Vagina (tissue), 2 donors: ENCODE data around the gene OSBPL8.

Source experiments
- POLR2A ChIP-seq, 2 donors: fragments of 450-650 bp; IDR thresholded peaks; one replicate each; pipeline ENCODE4 v1.6.1; 2017; ENCODE audit warnings: antibody characterized with exemption in 2 of 2, mild to moderate bottlenecking in 2 of 2, moderate library complexity in 2 of 2
- POLR2AphosphoS5 ChIP-seq, 2 donors: sonication (generic); formaldehyde crosslinking; IDR thresholded peaks; one replicate each; pipeline ENCODE4 v1.9.0; 2017; ENCODE audit warnings: antibody characterized with exemption in 2 of 2, mild to moderate bottlenecking in 2 of 2, low read depth in 1 of 2; ENCODE audit not compliant: insufficient read depth in 1 of 2
- TF ChIP-seq, protein P1 (sequence below), 3 experiments: fragments of 450-650 bp in 2 of 3; fragments of 200-600 bp in 1 of 3; sonication (generic) in 1 of 3; IDR thresholded peaks; one replicate each; pipeline ENCODE4 v1.5.1; 2017 to 2019; ENCODE audit warnings: antibody characterized with exemption in 3 of 3, mild to moderate bottlenecking in 2 of 3, moderate library complexity in 2 of 3

DNA sequence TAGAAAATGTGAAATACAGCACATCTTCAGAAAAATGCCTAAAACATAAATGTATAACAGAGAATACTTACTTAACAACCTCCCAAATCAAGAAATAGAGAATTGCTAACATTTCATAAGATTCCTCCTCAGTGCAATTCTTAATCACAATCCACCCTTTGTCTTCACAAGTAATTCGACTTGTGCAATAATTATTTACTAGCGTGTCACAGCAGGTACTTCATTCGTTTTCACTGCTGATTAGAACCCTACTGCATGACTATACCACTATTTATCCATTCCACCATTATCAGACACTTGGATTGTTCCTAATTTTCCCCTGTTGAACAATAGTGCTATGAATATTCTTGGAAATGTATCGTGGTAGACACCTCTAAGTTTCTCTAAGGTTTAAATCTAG is 146.4 kb downstream of the OSBPL8 start:
- TF ChIP-seq, protein P1, sequence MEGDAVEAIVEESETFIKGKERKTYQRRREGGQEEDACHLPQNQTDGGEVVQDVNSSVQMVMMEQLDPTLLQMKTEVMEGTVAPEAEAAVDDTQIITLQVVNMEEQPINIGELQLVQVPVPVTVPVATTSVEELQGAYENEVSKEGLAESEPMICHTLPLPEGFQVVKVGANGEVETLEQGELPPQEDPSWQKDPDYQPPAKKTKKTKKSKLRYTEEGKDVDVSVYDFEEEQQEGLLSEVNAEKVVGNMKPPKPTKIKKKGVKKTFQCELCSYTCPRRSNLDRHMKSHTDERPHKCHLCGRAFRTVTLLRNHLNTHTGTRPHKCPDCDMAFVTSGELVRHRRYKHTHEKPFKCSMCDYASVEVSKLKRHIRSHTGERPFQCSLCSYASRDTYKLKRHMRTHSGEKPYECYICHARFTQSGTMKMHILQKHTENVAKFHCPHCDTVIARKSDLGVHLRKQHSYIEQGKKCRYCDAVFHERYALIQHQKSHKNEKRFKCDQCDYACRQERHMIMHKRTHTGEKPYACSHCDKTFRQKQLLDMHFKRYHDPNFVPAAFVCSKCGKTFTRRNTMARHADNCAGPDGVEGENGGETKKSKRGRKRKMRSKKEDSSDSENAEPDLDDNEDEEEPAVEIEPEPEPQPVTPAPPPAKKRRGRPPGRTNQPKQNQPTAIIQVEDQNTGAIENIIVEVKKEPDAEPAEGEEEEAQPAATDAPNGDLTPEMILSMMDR (IDR thresholded peaks at IDR 0.05): no peak
- TF ChIP-seq POLR2AphosphoS5 (IDR thresholded peaks at IDR 0.05; ENCODE audit: insufficient read depth in 1 of 2, low read depth in 1 of 2): no peak
- no peak for TF ChIP-seq POLR2A (IDR thresholded peaks at IDR 0.05)
